ENCODE data around the gene ADGRG2.

DNA sequence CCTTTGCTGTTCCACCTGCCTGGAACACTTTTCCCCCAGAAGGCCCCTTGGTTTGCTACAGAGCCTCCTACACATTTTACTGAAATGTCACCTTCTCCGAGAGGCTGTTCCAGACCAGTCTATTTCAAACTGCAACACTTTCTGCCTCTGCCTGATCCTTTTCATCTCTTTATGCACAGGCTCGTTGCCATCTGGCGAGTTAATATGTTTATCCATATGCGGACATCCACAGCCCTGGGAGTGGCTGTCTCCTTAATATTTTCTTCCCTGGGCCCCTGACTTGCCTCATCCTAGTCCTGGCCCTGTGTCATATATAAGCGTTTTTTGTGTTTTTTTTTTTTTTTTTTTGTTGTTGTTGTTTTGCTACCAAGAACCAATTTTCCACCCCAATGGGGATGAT lies 73.2 kb downstream of the ADGRG2 start:
- TF ChIP-seq EZH2phosphoT487 (IDR thresholded peaks at IDR 0.05; ENCODE audit: borderline replicate concordance, low read length), result no peak
- TF ChIP-seq, protein P1, sequence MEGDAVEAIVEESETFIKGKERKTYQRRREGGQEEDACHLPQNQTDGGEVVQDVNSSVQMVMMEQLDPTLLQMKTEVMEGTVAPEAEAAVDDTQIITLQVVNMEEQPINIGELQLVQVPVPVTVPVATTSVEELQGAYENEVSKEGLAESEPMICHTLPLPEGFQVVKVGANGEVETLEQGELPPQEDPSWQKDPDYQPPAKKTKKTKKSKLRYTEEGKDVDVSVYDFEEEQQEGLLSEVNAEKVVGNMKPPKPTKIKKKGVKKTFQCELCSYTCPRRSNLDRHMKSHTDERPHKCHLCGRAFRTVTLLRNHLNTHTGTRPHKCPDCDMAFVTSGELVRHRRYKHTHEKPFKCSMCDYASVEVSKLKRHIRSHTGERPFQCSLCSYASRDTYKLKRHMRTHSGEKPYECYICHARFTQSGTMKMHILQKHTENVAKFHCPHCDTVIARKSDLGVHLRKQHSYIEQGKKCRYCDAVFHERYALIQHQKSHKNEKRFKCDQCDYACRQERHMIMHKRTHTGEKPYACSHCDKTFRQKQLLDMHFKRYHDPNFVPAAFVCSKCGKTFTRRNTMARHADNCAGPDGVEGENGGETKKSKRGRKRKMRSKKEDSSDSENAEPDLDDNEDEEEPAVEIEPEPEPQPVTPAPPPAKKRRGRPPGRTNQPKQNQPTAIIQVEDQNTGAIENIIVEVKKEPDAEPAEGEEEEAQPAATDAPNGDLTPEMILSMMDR (conservative IDR thresholded peaks at IDR 0.05; ENCODE audit: low read depth, low read length), result no peak
